ENCODE measurements around the gene POU6F1.

- no peak for TF ChIP-seq CTCF (IDR thresholded peaks at IDR 0.05; ENCODE audit: low read depth, low read length)
- TF ChIP-seq MAX (IDR thresholded peaks at IDR 0.05; ENCODE audit: low read depth, low read length), result no peak
Observed at GRCh38 chr12:51265024-51265423, 47.2 kb upstream of the POU6F1 start.

Measured in NB4 (cell line).